ENCODE measurements around the gene CARMIL1.

The CARMIL1 gene

GRCh38 chr6:25314509-25315175 lies 35.5 kb downstream of the CARMIL1 start:
- TF ChIP-seq CTCF (conservative IDR thresholded peaks at IDR 0.05; ENCODE audit: low read depth, low read length): no peak
- H3K4me3 ChIP-seq (ENCODE audit: low read length): no peak overlapping the region
- DNase-seq (ENCODE audit: low read depth): no peak

GRCh38 chr6:25315194-25316177 lies 36.3 kb downstream of the CARMIL1 start:
- H3K4me3 ChIP-seq (ENCODE audit: low read length): no peak overlapping the region
- DNase-seq (ENCODE audit: low read depth): no peak
- no peak for TF ChIP-seq CTCF (conservative IDR thresholded peaks at IDR 0.05; ENCODE audit: low read depth, low read length)

- no peak for DNase-seq (ENCODE audit: low read depth)
- TF ChIP-seq CTCF (conservative IDR thresholded peaks at IDR 0.05; ENCODE audit: low read depth, low read length): no peak
- H3K4me3 ChIP-seq (ENCODE audit: low read length): no peak overlapping the region
Measured at GRCh38 chr6:25316626-25317025, 37.5 kb downstream of the CARMIL1 start.

GRCh38 chr6:25318589-25318988 lies 39.4 kb downstream of the CARMIL1 start:
- TF ChIP-seq CTCF (conservative IDR thresholded peaks at IDR 0.05; ENCODE audit: low read depth, low read length): no peak
- no peak overlapping the region for H3K4me3 ChIP-seq (ENCODE audit: low read length)

GRCh38 chr6:25320459-25320858 lies 41.3 kb downstream of the CARMIL1 start:
- no peak overlapping the region for H3K4me3 ChIP-seq (ENCODE audit: low read length)
- no peak for DNase-seq (ENCODE audit: low read depth)
- TF ChIP-seq CTCF (conservative IDR thresholded peaks at IDR 0.05; ENCODE audit: low read depth, low read length): no peak

More at GRCh38 chr6:25318589-25318988, 39.4 kb downstream of the CARMIL1 start:
- DNase-seq (ENCODE audit: low read depth): no peak

- no peak overlapping the region for H3K4me3 ChIP-seq (ENCODE audit: low read length)
- no peak for TF ChIP-seq CTCF (conservative IDR thresholded peaks at IDR 0.05; ENCODE audit: low read depth, low read length)
- no peak for DNase-seq (ENCODE audit: low read depth)
Measured at GRCh38 chr6:25322692-25323091, 43.5 kb downstream of the CARMIL1 start.
